GF-D8 (cell line): ENCODE data around the gene INO80C.
"Not testable (repeated sequence)": the region's sequence is repeated elsewhere in the genome, so short reads cannot be mapped to it uniquely, and the experiment has no call there.

ENCODE experiments used
- DNase-seq: peaks from one replicate; lab custom pipeline; 2025; lab: John Stamatoyannopoulos, UW

The INO80C gene

GRCh38 chr18:35459997-35460396 is 37.8 kb downstream of the INO80C start:
- no peak for DNase-seq

- peak; percentile 34 for DNase-seq
These were observed 38.9 kb downstream of the INO80C start for GRCh38 chr18:35458677-35459441.

DNA sequence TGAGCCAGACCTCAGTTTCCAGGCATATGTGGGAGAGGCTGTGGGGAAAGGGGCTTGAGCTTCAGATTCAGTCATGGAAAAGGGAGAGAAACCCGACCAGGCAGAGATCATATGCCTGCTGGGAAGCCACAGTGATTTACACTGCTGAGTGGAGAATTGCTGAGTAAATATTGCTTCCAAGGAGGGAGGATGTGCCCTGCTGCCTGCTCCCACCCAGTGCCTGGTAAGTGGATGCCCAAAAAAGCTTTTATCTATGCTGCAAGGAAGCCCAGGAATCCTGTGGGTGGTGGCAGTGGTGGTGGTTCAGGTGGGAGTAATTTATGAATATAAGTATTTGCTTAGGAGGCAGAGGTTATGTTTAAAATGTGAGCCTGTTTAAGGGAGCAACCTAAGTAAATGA is 39.5 kb downstream of the INO80C start:
- no peak for DNase-seq

GRCh38 chr18:35457140-35457704 is 40.5 kb downstream of the INO80C start:
- no peak for DNase-seq

DNA sequence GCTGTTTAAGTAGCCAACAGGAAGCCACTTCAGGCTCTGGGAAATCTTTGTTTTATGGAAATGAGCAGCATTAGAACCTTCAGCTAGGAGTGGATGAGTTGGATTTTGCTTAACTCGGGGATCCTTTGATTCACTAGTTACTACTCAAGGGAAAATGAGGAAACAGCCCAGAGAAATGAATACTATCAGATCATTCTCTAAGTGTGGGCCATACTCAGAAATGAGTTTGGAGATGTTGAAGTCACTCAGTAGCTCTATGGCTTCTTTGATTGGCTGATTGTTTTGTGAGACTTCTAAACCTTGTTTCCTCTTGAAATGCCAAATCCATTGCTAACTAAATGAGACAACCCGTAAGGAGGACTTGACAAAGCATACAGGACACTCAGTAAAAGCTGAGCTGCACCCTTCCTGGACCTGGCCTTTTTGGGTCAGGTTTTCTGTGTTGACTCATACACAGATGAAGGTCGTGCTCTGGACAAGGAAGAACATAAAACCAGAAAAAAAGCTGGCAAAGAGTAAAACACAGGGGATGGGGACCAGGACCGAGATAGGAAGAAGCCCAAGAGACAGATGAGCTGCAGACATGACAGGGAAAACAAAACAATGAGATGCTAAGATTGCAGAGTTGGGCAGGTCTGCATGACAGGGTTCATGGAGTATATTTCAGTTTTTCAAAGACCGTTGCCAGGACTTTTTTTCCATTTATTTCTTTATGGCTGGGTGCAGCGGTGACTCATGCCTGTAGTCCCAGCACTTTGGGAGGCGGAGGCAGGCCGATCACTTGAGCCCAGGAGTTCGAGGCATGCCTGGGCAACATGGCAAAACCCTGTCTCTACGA is 41.6 kb downstream of the INO80C start:
- DNase-seq, result no peak

- no peak for DNase-seq
These were observed 43.0 kb downstream of the INO80C start for GRCh38 chr18:35454803-35455202.

- DNase-seq, result not testable (repeated sequence)
These were observed 44.7 kb downstream of the INO80C start for GRCh38 chr18:35453065-35453464.

GRCh38 chr18:35451916-35452315 is 45.8 kb downstream of the INO80C start:
- no peak for DNase-seq

- DNase-seq, result no peak
These were observed 46.7 kb downstream of the INO80C start for GRCh38 chr18:35451032-35451431.

- DNase-seq, result no peak
These were observed 53.1 kb downstream of the INO80C start for GRCh38 chr18:35444636-35445035.

GRCh38 chr18:35443847-35444246 is 53.9 kb downstream of the INO80C start:
- no peak for DNase-seq

- DNase-seq, result peak; percentile 62
These were observed 54.3 kb downstream of the INO80C start for GRCh38 chr18:35443434-35443833.

- no peak for DNase-seq
These were observed 55.1 kb downstream of the INO80C start for GRCh38 chr18:35442701-35443100.

- DNase-seq, result no peak
These were observed 55.7 kb downstream of the INO80C start for GRCh38 chr18:35441857-35442595.

DNA sequence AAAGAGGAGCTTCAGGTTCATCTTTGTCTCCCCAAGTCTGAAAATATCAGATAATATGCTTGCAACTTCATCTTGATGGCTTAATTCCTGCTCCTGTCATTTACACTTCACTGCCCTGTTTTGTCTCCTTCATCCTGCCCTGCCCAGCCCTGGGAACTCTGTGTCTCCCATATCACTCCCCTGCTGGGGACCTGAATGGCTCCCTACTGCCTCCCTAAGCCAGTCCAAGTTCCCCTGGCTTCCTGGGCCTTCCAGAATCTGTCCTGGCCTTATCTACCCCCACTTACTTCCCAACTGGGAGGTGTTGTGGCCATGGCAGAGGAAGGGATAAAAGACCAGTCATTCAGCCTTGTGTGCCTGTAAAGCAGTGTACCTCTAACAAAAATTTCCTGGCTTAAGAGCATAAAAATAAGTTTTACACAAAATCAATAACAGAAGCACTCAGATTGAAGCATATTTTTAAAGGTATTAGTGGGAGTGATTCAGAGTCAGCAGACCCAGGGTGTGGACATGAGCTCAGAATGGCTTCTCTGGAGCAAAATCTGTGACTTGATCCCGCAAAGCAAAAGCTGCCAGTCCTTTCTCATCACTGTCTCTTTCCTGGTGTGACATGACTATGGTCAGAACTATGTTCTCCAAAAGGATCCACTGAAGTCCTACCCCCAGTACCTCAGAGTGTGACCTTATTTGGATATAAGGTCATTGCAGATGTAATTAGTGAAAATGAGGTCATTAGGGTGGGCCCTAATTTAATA is 59.1 kb downstream of the INO80C start:
- DNase-seq, result no peak

DNA sequence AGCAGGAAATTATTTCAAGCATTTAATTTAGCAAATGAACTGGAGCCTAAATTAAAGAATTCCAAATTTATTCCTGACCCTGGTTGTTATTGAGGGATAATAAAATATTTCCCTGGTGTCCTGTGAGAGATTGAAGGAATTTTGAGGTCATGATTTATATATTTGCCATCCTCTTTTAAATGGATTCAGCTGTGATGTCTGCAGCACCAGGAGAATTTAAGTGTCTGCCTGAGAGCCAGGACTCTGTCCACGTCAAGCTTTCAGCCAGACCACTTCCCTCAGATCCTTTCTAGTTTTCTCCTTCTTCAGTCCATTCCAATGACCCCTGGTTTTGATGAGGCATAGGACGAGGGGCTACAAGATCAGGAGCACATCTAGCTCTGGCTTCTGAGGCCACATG is 59.9 kb downstream of the INO80C start:
- DNase-seq, result no peak

- DNase-seq, result no peak
These were observed 61.6 kb downstream of the INO80C start for GRCh38 chr18:35436076-35436649.

DNA sequence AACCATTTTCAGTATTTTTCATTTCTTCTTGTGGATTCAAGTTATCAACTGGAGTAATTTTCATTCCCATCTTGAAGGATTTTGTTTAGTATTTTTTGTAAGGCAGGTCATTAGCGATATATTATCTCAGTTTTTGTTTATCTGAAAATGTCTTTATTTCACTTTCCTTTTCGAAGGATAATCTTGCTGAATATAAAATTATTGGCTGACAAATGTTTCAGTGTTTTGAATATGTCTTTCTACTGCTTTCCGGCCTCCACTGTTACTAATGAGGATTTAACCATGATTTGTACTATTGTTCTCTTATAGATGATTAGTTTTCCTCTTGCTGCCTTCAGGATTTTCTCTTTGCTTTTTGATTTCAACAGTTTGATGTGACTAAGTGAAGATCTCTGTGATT is 62.4 kb downstream of the INO80C start:
- no peak for DNase-seq

GRCh38 chr18:35432565-35433001 is 65.2 kb downstream of the INO80C start:
- no peak for DNase-seq

DNA sequence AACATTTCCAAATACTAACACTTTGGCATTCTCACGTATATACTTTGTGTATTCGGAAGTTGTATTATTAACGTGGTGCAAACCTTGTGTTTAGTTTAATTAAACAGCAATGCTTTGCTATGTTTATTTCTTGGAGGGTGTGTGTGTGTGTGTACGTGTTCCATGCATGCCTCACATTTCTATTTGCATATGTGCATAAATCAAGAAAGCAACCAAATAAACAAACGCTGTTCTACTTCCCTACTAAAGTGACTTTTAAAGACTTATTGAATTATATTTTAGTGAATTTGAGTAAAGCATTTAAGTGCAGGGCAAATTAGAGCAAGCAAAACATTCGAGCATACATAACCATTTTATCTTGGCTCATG is 66.4 kb downstream of the INO80C start:
- DNase-seq, result no peak

DNA sequence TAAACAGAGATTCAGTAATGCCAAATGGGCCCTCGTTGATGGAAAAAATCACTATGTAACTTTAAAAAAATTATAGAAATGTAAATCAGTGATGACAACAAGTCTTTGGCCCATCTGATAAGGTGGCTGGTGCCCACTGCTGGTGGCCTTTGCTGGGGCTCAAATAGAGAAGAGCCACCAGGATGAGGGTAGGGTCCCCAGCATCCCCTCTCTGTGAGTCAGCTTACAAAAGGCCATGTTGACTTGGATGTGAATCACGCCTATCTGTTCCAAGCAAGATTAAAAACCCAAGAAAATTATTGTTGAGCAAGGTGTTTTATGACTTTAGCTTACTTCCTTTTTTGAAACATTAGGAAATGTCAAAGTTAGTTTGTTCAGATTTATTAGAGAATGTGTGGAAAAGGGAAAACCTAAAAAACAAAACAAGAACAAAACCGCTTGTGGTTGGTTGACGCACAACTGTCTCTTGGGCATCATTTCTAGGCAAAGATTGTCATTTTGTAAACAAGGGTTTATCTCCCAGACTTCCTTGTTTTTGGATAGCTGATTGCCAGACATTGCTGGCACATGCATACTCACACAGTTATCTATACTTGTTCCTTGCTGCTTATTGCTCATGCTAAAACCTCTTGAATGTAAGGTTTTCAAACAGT is 66.9 kb downstream of the INO80C start:
- peak; percentile 15 for DNase-seq
